ENCODE data around the gene MYPN. TPM values are rescaled to one million over a fixed set of nuclear protein-coding genes. Genes with fewer than 3 reads are reported as not detected.

The MYPN gene
- total and polyA plus RNA-seq, 2 experiments from 2014 or later, result not detected

GRCh38 chr10:68108051-68108450, 1.2 kb upstream of the MYPN start:
- Mint-ChIP-seq H3K4me3 (no peak overlapping the region), H3K9me3 (no peaks in the 10 kb centered on the region), H3K27me3 (ENCODE audit: insufficient read depth, low read depth, poor library complexity) (no peaks in the 10 kb centered on the region), H3K27ac (no peak overlapping the region), H3K36me3 (ENCODE audit: low read depth) (no peaks in the 10 kb centered on the region), H3K4me1 (peaks cover 7% of the 10 kb centered on the region; the same call in 2 of the 3 replicates)
- Histone ChIP-seq H3K9me2 (ENCODE audit: insufficient read depth) (no peaks in the 10 kb centered on the region), H3K4me3 (no peak overlapping the region), H3F3A (replicated peaks; ENCODE audit: low read depth) (no peaks in the 10 kb centered on the region), H2AFZ (no peak overlapping the region), H3K79me2 (replicated peaks; ENCODE audit: insufficient read depth) (no peaks in the 10 kb centered on the region), H3K27me3 (ENCODE audit: insufficient read depth) (no peaks in the 10 kb centered on the region), H4K20me1 (replicated peaks; ENCODE audit: insufficient read depth) (no peaks in the 10 kb centered on the region), H3K4me2 (no peak overlapping the region), H3K4me1 (ENCODE audit: insufficient read depth) (no peaks in the 10 kb centered on the region), H3K27ac (ENCODE audit: low read depth) (no peak overlapping the region), H3K36me3 (ENCODE audit: insufficient read depth) (no peaks in the 10 kb centered on the region)
- ATAC-seq (no peak), DNase-seq (ENCODE audit: low spot score) (no peak)
- no peak for TF ChIP-seq ZNF114 (CRISPR knock-in tag; IDR thresholded peaks at IDR 0.05)
- no peak for TF ChIP-seq EZH2phosphoT487 (IDR thresholded peaks at IDR 0.05; ENCODE audit: unreplicated experiment)
- no peak for TF ChIP-seq STAT1 (IDR thresholded peaks at IDR 0.05; ENCODE audit: unreplicated experiment)
- TF ChIP-seq JUNB (IDR thresholded peaks at IDR 0.05; ENCODE audit: unreplicated experiment), result no peak
- no peak for TF ChIP-seq CTCF (conservative IDR thresholded peaks at IDR 0.05; ENCODE audit: low read depth in 2 of 2)
- no peak for TF ChIP-seq POLR2AphosphoS5 (IDR thresholded peaks at IDR 0.05; ENCODE audit: low read depth)
- no peak for TF ChIP-seq CREB1 (CRISPR knock-in tag; IDR thresholded peaks at IDR 0.05; ENCODE audit: low read depth)
- TF ChIP-seq ETS1 (IDR thresholded peaks at IDR 0.05), result no peak
- no peak for TF ChIP-seq NANOG (IDR thresholded peaks at IDR 0.05; ENCODE audit: borderline replicate concordance)
- no peak for TF ChIP-seq EZH2 (IDR thresholded peaks at IDR 0.05; ENCODE audit: low read depth, unreplicated experiment)
- TF ChIP-seq ZNF462 (CRISPR knock-in tag; IDR thresholded peaks at IDR 0.05), result no peak
- no peak for TF ChIP-seq REST (IDR thresholded peaks at IDR 0.05; ENCODE audit: unreplicated experiment)
- no peak for TF ChIP-seq ZNF331 (CRISPR knock-in tag; IDR thresholded peaks at IDR 0.05; ENCODE audit: low read depth)
